Measurements from ENCODE around the gene ELL.
"Not testable (repeated sequence)": the region's sequence is repeated elsewhere in the genome, so short reads cannot be mapped to it uniquely, and the experiment has no call there.

ELL gene

GRCh38 chr19:18417250-18418028 is 104.4 kb downstream of the ELL start:
- ATAC-seq (ENCODE audit: low read depth) (no peak), DNase-seq (ENCODE audit: low spot score in 2 of 2) (no peak)
- peaks cover 48% of the 10 kb centered on the region for H3K4me1 Mint-ChIP-seq
- H3K9me3 Mint-ChIP-seq: no peaks in the 10 kb centered on the region
- peak overlapping the region; percentile 75 for H3K4me3 Mint-ChIP-seq
- H3K36me3 Mint-ChIP-seq: no peaks in the 10 kb centered on the region
- H3K27me3 Mint-ChIP-seq: peaks cover 38% of the 10 kb centered on the region
- peak overlapping the region; percentile 79 for H3K27ac Mint-ChIP-seq

- no peak for DNase-seq (ENCODE audit: low spot score in 2 of 2)
- H3K9me3 Mint-ChIP-seq: no peaks in the 10 kb centered on the region
- peak; percentile 11 for ATAC-seq (ENCODE audit: low read depth)
- H3K27me3 Mint-ChIP-seq: peaks cover 41% of the 10 kb centered on the region
- no peaks in the 10 kb centered on the region for H3K36me3 Mint-ChIP-seq
- H3K4me1 Mint-ChIP-seq: peaks cover 43% of the 10 kb centered on the region
- peak overlapping the region; percentile 79 for H3K27ac Mint-ChIP-seq
- peak overlapping the region; percentile 75 for H3K4me3 Mint-ChIP-seq
Observed at GRCh38 chr19:18416778-18417249, 105.1 kb downstream of the ELL start.

GRCh38 chr19:18415178-18415867 is 106.5 kb downstream of the ELL start:
- Mint-ChIP-seq H3K4me3 (no peak overlapping the region), H3K27ac (no peak overlapping the region), H3K9me3 (no peaks in the 10 kb centered on the region), H3K36me3 (no peaks in the 10 kb centered on the region), H3K27me3 (peaks cover 44% of the 10 kb centered on the region), H3K4me1 (peaks cover 40% of the 10 kb centered on the region)
- ATAC-seq (ENCODE audit: low read depth): no peak
- no peak for DNase-seq (ENCODE audit: low spot score in 2 of 2)

GRCh38 chr19:18414504-18415177 is 107.2 kb downstream of the ELL start:
- Mint-ChIP-seq H3K27me3 (peaks cover 42% of the 10 kb centered on the region), H3K4me3 (no peak overlapping the region), H3K4me1 (peaks cover 38% of the 10 kb centered on the region)

GRCh38 chr19:18412610-18413239 is 109.1 kb downstream of the ELL start:
- H3K27ac Mint-ChIP-seq: no peak overlapping the region
- no peak overlapping the region for H3K4me3 Mint-ChIP-seq
- H3K4me1 Mint-ChIP-seq: peaks cover 33% of the 10 kb centered on the region
- no peaks in the 10 kb centered on the region for H3K36me3 Mint-ChIP-seq
- H3K9me3 Mint-ChIP-seq: no peaks in the 10 kb centered on the region
- H3K27me3 Mint-ChIP-seq: peaks cover 34% of the 10 kb centered on the region
- ATAC-seq (ENCODE audit: low read depth) (no peak), DNase-seq (ENCODE audit: low spot score in 2 of 2) (no peak)

More at GRCh38 chr19:18414504-18415177, 107.2 kb downstream of the ELL start:
- ATAC-seq (ENCODE audit: low read depth) (no peak), DNase-seq (ENCODE audit: low spot score in 2 of 2) (no peak)
- no peaks in the 10 kb centered on the region for H3K9me3 Mint-ChIP-seq
- H3K27ac Mint-ChIP-seq: no peak overlapping the region
- no peaks in the 10 kb centered on the region for H3K36me3 Mint-ChIP-seq

- Mint-ChIP-seq H3K4me1 (peaks cover 18% of the 10 kb centered on the region), H3K27ac (peak overlapping the region; percentile 75), H3K9me3 (no peaks in the 10 kb centered on the region), H3K36me3 (no peaks in the 10 kb centered on the region), H3K27me3 (peaks cover 14% of the 10 kb centered on the region), H3K4me3 (peak overlapping the region; percentile 37)
- ATAC-seq (ENCODE audit: low read depth) (peak; percentile 92), DNase-seq (ENCODE audit: low spot score in 2 of 2) (peak; percentile 67 to 77)
Observed at GRCh38 chr19:18408053-18408476, 113.8 kb downstream of the ELL start.

- Mint-ChIP-seq H3K27me3 (peaks cover 4% of the 10 kb centered on the region), H3K27ac (no peak overlapping the region), H3K9me3 (no peaks in the 10 kb centered on the region), H3K4me1 (peaks cover 23% of the 10 kb centered on the region), H3K36me3 (no peaks in the 10 kb centered on the region), H3K4me3 (no peak overlapping the region)
- ATAC-seq (ENCODE audit: low read depth) (no peak), DNase-seq (ENCODE audit: low spot score in 2 of 2) (no peak)
Observed at GRCh38 chr19:18406749-18407148, 115.1 kb downstream of the ELL start.

DNA sequence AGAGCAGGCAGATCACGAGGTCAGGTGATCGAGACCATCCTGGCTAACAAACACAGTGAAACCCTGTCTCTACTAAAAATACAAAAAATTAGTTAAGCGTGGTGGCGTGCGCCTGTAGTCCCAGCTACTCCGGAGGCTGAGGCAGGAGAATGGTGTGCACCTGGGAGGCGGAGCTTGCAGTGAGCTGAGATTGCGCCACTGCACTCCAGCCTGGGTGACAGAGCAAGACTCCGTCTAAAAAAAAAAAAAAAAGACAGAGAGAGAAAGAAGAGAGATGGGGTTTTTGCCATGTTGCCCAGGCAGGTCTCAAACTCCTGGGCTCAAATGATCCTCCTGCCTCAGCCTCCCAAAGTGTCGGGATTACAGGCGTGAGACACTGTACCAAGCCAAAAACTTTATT is 116.1 kb downstream of the ELL start:
- peaks cover 28% of the 10 kb centered on the region for H3K4me1 Mint-ChIP-seq
- H3K36me3 Mint-ChIP-seq; DNase-seq (ENCODE audit: low spot score in 2 of 2); H3K27ac Mint-ChIP-seq; H3K4me3 Mint-ChIP-seq; ATAC-seq (ENCODE audit: low read depth); H3K9me3 Mint-ChIP-seq; H3K27me3 Mint-ChIP-seq: not testable (repeated sequence)

GRCh38 chr19:18402455-18403248 is 119.2 kb downstream of the ELL start:
- Mint-ChIP-seq H3K4me3 (peak overlapping the region; percentile 21), H3K4me1 (peaks cover 23% of the 10 kb centered on the region), H3K27ac (peak overlapping the region; percentile 4)
- H3K9me3 Mint-ChIP-seq; DNase-seq (ENCODE audit: low spot score in 2 of 2); ATAC-seq (ENCODE audit: low read depth); H3K27me3 Mint-ChIP-seq; H3K36me3 Mint-ChIP-seq: not testable (repeated sequence)

GRCh38 chr19:18401580-18402112 is 120.2 kb downstream of the ELL start:
- peaks cover 3% of the 10 kb centered on the region for H3K27me3 Mint-ChIP-seq
- H3K9me3 Mint-ChIP-seq: no peaks in the 10 kb centered on the region
- peak overlapping the region; percentile 62 for H3K27ac Mint-ChIP-seq
- H3K4me1 Mint-ChIP-seq: peaks cover 30% of the 10 kb centered on the region
- H3K36me3 Mint-ChIP-seq: no peaks in the 10 kb centered on the region
- H3K4me3 Mint-ChIP-seq: peak overlapping the region; percentile 46
- ATAC-seq (ENCODE audit: low read depth): peak; percentile 72
- peak in 1 of 2 donors; percentile 43 for DNase-seq (ENCODE audit: low spot score in 2 of 2)

DNA sequence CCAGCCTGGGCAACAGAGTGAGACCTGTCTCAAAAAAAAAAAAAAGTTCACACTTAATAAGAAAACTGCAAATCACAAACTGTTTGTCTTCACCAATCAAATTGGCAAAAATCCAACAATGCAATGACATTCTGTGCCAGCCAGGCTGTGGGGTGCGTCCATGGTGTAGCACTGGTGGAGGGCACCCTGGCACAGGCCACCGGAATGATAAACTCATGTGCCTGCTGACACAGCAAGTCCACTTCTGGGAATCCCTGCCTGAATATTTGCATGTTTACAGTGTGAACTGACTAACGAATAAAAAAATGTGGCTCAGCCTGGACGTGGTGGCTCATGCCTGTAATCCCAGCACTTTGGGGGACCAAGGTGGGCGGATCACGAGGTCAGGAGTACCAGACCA is 122.9 kb downstream of the ELL start:
- peaks cover 30% of the 10 kb centered on the region for H3K4me1 Mint-ChIP-seq
- no peak for ATAC-seq (ENCODE audit: low read depth)
- H3K4me3 Mint-ChIP-seq: no peak overlapping the region
- H3K9me3 Mint-ChIP-seq: no peaks in the 10 kb centered on the region
- H3K27me3 Mint-ChIP-seq: peaks cover 2% of the 10 kb centered on the region
- no peak overlapping the region for H3K27ac Mint-ChIP-seq
- no peaks in the 10 kb centered on the region for H3K36me3 Mint-ChIP-seq
- DNase-seq (ENCODE audit: low spot score in 2 of 2): no peak

GRCh38 chr19:18397242-18398202 is 124.3 kb downstream of the ELL start, which contains the start of gene LRRC25:
TSS of gene LRRC25 (minus strand) at chr19:18397622. CDS start at chr19:18396963, 659 bp downstream.
- peak within 1 kb of the TSS; percentile 42 for H3K27ac Mint-ChIP-seq
- peak; percentile 61 to 63 for DNase-seq (ENCODE audit: low spot score in 2 of 2)
- peak within 1 kb of the TSS; percentile 83 for H3K4me3 Mint-ChIP-seq
- no peaks in the 10 kb centered on the region for H3K9me3 Mint-ChIP-seq
- peaks cover 31% of the 10 kb centered on the region for H3K4me1 Mint-ChIP-seq
- H3K36me3 Mint-ChIP-seq: no peaks in the 10 kb centered on the region
- H3K27me3 Mint-ChIP-seq: peaks cover 2% of the 10 kb centered on the region
- peak; percentile 88 for ATAC-seq (ENCODE audit: low read depth)

Data from memory B cell (primary cell).